NT2/D1 (cell line): Measurements from ENCODE around the gene OR9A2.

Source experiments
- YY1 ChIP-seq: IDR thresholded peaks from 2 replicates; pipeline ENCODE4 v1.6.1; 2011; ENCODE audit not compliant: insufficient read length, insufficient read depth
- ZNF274 ChIP-seq: IDR thresholded peaks from 2 replicates; pipeline ENCODE4 v1.6.1; 2011; ENCODE audit warnings: mild to moderate bottlenecking, low read depth, low read length

DNA sequence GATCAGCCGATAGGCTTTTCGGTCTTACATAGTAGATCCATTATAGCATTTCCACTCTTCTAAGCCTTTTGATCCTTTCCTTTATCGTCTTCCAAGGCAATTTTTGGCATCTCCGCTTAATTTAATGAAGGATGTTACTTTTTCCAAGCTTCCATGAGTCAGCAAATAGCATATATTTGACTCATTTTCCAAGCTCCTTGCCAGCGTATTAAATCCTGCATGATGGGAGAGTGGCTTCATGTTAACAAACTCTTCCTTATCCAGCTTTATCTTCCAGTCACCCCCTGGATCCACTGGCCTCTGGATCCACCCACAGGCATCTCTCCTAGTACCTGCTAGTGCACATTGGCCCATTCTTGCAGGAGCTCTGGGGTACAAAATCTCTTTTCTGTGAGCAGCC lies 13.0 kb downstream of the OR9A2 start:
- TF ChIP-seq YY1, result no peak
- TF ChIP-seq ZNF274, result no peak
